A549 (cell line): ENCODE results near the gene TMEFF2.

Experiments used
- CEBPB ChIP-seq, 2 experiments: fragments of >200 bp in 1 of 2; sonication (Bioruptor Twin) in 1 of 2; formaldehyde crosslinking in 1 of 2; IDR thresholded peaks; 2 replicates each; pipeline ENCODE4 v1.6.1; 2012 to 2016
- CTCF ChIP-seq: fragments of >200 bp; sonication (Bioruptor Twin); formaldehyde crosslinking; IDR thresholded peaks from 3 replicates; pipeline ENCODE4 v1.5.1; 2016
- EP300 ChIP-seq, 2 experiments: fragments of >200 bp; sonication (Bioruptor Twin); formaldehyde crosslinking; IDR thresholded peaks; 2 replicates in 1 of 2; 3 replicates in 1 of 2; pipeline ENCODE4 v1.6.1; 2016 to 2017
- JUN ChIP-seq, 2 experiments: fragments of >200 bp; sonication (Bioruptor Twin); formaldehyde crosslinking; IDR thresholded peaks; 2 replicates in 1 of 2; 3 replicates in 1 of 2; pipeline ENCODE4 v1.6.1; 2016 to 2017
- JUNB ChIP-seq: fragments of >200 bp; sonication (Bioruptor Twin); formaldehyde crosslinking; IDR thresholded peaks from 2 replicates; pipeline ENCODE4 v1.6.1; 2016
- MYC ChIP-seq: IDR thresholded peaks from 2 replicates; pipeline ENCODE4 v1.6.1; 2012; ENCODE audit warnings: mild to moderate bottlenecking, inconsistent platforms, low read length, improper control_type of control experiment, borderline replicate concordance
- NFE2L2 ChIP-seq: fragments of 150-350 bp; conservative IDR thresholded peaks from 2 replicates; pipeline ENCODE4 v1.6.1; 2014; ENCODE audit warnings: low read length
- POLR2A ChIP-seq: IDR thresholded peaks from 2 replicates; pipeline ENCODE4 v1.6.1; 2012; ENCODE audit warnings: mild to moderate bottlenecking, low read length
- REST ChIP-seq: fragments of 200-600 bp; sonication (generic); IDR thresholded peaks from 2 replicates; pipeline ENCODE4 v1.6.1; 2016; ENCODE audit warnings: antibody characterized with exemption, mild to moderate bottlenecking, moderate library complexity
- RFX5 ChIP-seq: fragments of 450-650 bp; IDR thresholded peaks from 2 replicates; pipeline ENCODE4 v1.7.1; 2014; ENCODE audit warnings: antibody characterized with exemption, mild to moderate bottlenecking, moderate library complexity
- RNF2 ChIP-seq: fragments of 200-600 bp; sonication (generic); IDR thresholded peaks from 2 replicates; pipeline ENCODE4 v1.6.1; 2016; ENCODE audit warnings: low read depth, mild to moderate bottlenecking, antibody characterized with exemption, moderate library complexity, borderline replicate concordance
- TP53 ChIP-seq: fragments of 250-450 bp; sonication (Bioruptor Pico); IDR thresholded peaks from 2 replicates; pipeline ENCODE4 v1.5.0; 2021; ENCODE audit warnings: mild to moderate bottlenecking, moderate library complexity
- ZFP36 ChIP-seq: fragments of 450-650 bp; IDR thresholded peaks from 2 replicates; pipeline ENCODE4 v1.6.1; 2014; ENCODE audit warnings: borderline replicate concordance; ENCODE audit not compliant: partially characterized antibody

- TF ChIP-seq NFE2L2 (no peak), CTCF (no peak), MYC (no peak), EP300 (IDR thresholded peaks at IDR 0.05) (no peak), CEBPB (IDR thresholded peaks at IDR 0.05) (no peak), ZFP36 (no peak), JUNB (no peak), POLR2A (no peak), TP53 (CRISPR knock-in tag) (no peak), JUN (IDR thresholded peaks at IDR 0.05) (no peak), RFX5 (no peak), REST (no peak), RNF2 (no peak)
Observed at GRCh38 chr2:191954451-191954850, 240.3 kb downstream of the TMEFF2 start.
